RPMI8226 (cell line): ENCODE results near the gene CUL7.
"Not testable (repeated sequence)": the region's sequence is repeated elsewhere in the genome, so short reads cannot be mapped to it uniquely, and the experiment has no call there.

Experiments used
- DNase-seq: peaks from one replicate; pipeline ENCODE4 v3.0.0-alpha.2; 2015

Gene CUL7

GRCh38 chr6:43053545-43054205 lies at the start of gene CUL7:
TSS of gene CUL7 (minus strand) at chr6:43053851. CDS start at chr6:43052788, 1,063 bp downstream.
- DNase-seq: peak; percentile 95

GRCh38 chr6:43101497-43101896 lies 47.8 kb upstream of the CUL7 start:
- DNase-seq: no peak

GRCh38 chr6:43097502-43097901 lies 43.9 kb upstream of the CUL7 start:
- DNase-seq: no peak

- no peak for DNase-seq
These were observed 43.4 kb upstream of the CUL7 start for GRCh38 chr6:43097098-43097489.

GRCh38 chr6:43096451-43097097 lies 42.9 kb upstream of the CUL7 start:
- no peak for DNase-seq

- no peak for DNase-seq
These were observed 42.3 kb upstream of the CUL7 start for GRCh38 chr6:43095939-43096338.

- DNase-seq: no peak
These were observed 40.0 kb upstream of the CUL7 start for GRCh38 chr6:43093436-43094289.

- DNase-seq: no peak
These were observed 39.0 kb upstream of the CUL7 start for GRCh38 chr6:43092635-43093034.

- DNase-seq: no peak
These were observed 37.9 kb upstream of the CUL7 start for GRCh38 chr6:43091436-43091991.

GRCh38 chr6:43091020-43091419 lies 37.4 kb upstream of the CUL7 start:
- DNase-seq: no peak

- DNase-seq: no peak
These were observed 36.9 kb upstream of the CUL7 start for GRCh38 chr6:43090559-43090956.

GRCh38 chr6:43089874-43090558 lies 36.4 kb upstream of the CUL7 start:
- no peak for DNase-seq

GRCh38 chr6:43089467-43089866 lies 35.8 kb upstream of the CUL7 start:
- DNase-seq: no peak

GRCh38 chr6:43088654-43089056 lies 35.0 kb upstream of the CUL7 start:
- no peak for DNase-seq

- DNase-seq: no peak
These were observed 32.5 kb upstream of the CUL7 start for GRCh38 chr6:43086022-43086658.

- DNase-seq: no peak
These were observed 29.4 kb upstream of the CUL7 start for GRCh38 chr6:43082806-43083655.

GRCh38 chr6:43081922-43082321 lies 28.3 kb upstream of the CUL7 start:
- DNase-seq: not testable (repeated sequence)

GRCh38 chr6:43081043-43081442 lies 27.4 kb upstream of the CUL7 start:
- DNase-seq: no peak

- no peak for DNase-seq
These were observed 25.0 kb upstream of the CUL7 start for GRCh38 chr6:43078691-43079090.

- no peak for DNase-seq
These were observed 24.4 kb upstream of the CUL7 start for GRCh38 chr6:43077981-43078511.

GRCh38 chr6:43077333-43077809 lies 23.7 kb upstream of the CUL7 start:
- DNase-seq: no peak
